GM21360 (cell line): ENCODE data around the gene LRCH3.
"Not testable (repeated sequence)": the region's sequence is repeated elsewhere in the genome, so short reads cannot be mapped to it uniquely, and the experiment has no call there.

Experiments
- ATAC-seq: cut with Tn5 transposase; IDR thresholded peaks from one replicate; pipeline ENCODE4 v1.9.1; 2021; ENCODE audit warnings: mild to moderate bottlenecking, moderate library complexity; ENCODE audit not compliant: unreplicated experiment

The LRCH3 gene

GRCh38 chr3:197881970-197882338 is 90.9 kb downstream of the LRCH3 start:
- no peak for ATAC-seq

- ATAC-seq, result no peak
Measured at GRCh38 chr3:197882586-197882985, 91.5 kb downstream of the LRCH3 start.

- no peak for ATAC-seq
Measured at GRCh38 chr3:197883541-197883940, 92.5 kb downstream of the LRCH3 start.

GRCh38 chr3:197884330-197884729 is 93.3 kb downstream of the LRCH3 start:
- not testable (repeated sequence) for ATAC-seq

GRCh38 chr3:197886052-197886451 is 95.0 kb downstream of the LRCH3 start:
- not testable (repeated sequence) for ATAC-seq

GRCh38 chr3:197887430-197888053 is 96.5 kb downstream of the LRCH3 start:
- not testable (repeated sequence) for ATAC-seq

- no peak for ATAC-seq
Measured at GRCh38 chr3:197888511-197888910, 97.5 kb downstream of the LRCH3 start.

GRCh38 chr3:197889204-197889930 is 98.3 kb downstream of the LRCH3 start:
- ATAC-seq, result no peak

- ATAC-seq, result no peak
Measured at GRCh38 chr3:197890693-197891092, 99.6 kb downstream of the LRCH3 start.

GRCh38 chr3:197892162-197892561 is 101.1 kb downstream of the LRCH3 start:
- no peak for ATAC-seq

- no peak for ATAC-seq
Measured at GRCh38 chr3:197896421-197896820, 105.4 kb downstream of the LRCH3 start.

GRCh38 chr3:197899833-197900478 is 108.9 kb downstream of the LRCH3 start:
- no peak for ATAC-seq

- ATAC-seq, result no peak
Measured at GRCh38 chr3:197901626-197902025, 110.6 kb downstream of the LRCH3 start.

GRCh38 chr3:197906023-197906849 is 115.2 kb downstream of the LRCH3 start:
- ATAC-seq, result peak; percentile 78

- ATAC-seq, result no peak
Measured at GRCh38 chr3:197906850-197907187, 115.8 kb downstream of the LRCH3 start.

GRCh38 chr3:197907196-197907595 is 116.1 kb downstream of the LRCH3 start:
- ATAC-seq, result no peak

GRCh38 chr3:197908550-197908949 is 117.5 kb downstream of the LRCH3 start:
- ATAC-seq, result not testable (repeated sequence)

GRCh38 chr3:197908957-197909701 is 118.1 kb downstream of the LRCH3 start:
- no peak for ATAC-seq

GRCh38 chr3:197912741-197913476 is 121.9 kb downstream of the LRCH3 start:
- no peak for ATAC-seq
